PC-3 (cell line): ENCODE results near the gene WNT10A. TPM values are rescaled to one million over a fixed set of nuclear protein-coding genes. Genes with fewer than 3 reads are reported as not detected.

Source experiments
- ATAC-seq: fragments of 200-7000 bp; cut with Tn5 transposase; 2 replicates; pipeline ENCODE4 v1.9.1; 2020; ENCODE audit warnings: mild to moderate bottlenecking, moderate library complexity
- BruUV-seq: library from RNA; stranded (reverse); fragments of 400-500 nt; replicated peaks from 2 replicates; lab custom pipeline; 2021; lab: Mats Ljungman, UMichigan
- CTCF ChIA-PET: fragments of 300-600 bp; sonication (Branson Sonifier 250); formaldehyde crosslinking; loops from one replicate; lab custom pipeline; 2022; ENCODE audit warnings: antibody characterized with exemption; lab: Charles Lee
- POLR2A ChIA-PET: fragments of 300-600 bp; sonication (Branson Sonifier 250); formaldehyde crosslinking; loops from one replicate; lab custom pipeline; 2022; ENCODE audit warnings: antibody characterized with exemption; ENCODE audit not compliant: unreplicated experiment; lab: Charles Lee
- DNase-seq: peaks from one replicate; pipeline ENCODE4 v3.0.0-alpha.2; 2015
- H2AFZ ChIP-seq: fragments of 300-600 bp; sonication (generic); 2 replicates; pipeline ENCODE4 v1.6.0; 2016; ENCODE audit warnings: antibody characterized with exemption, low read length
- H3F3A ChIP-seq: fragments of 300-600 bp; sonication (generic); one replicate; pipeline ENCODE4 v1.6.0; 2017; ENCODE audit warnings: antibody characterized with exemption, low read length, control low read depth, mild to moderate bottlenecking; ENCODE audit not compliant: unreplicated experiment
- H3K27ac ChIP-seq: fragments of 300-600 bp; sonication (generic); 2 replicates; pipeline ENCODE4 v1.5.1; 2016; ENCODE audit warnings: mild to moderate bottlenecking, low read length
- H3K27me3 ChIP-seq: fragments of 300-600 bp; sonication (generic); 2 replicates; pipeline ENCODE4 v1.6.1; 2016; ENCODE audit warnings: low read length, mixed read lengths
- H3K36me3 ChIP-seq: fragments of 300-600 bp; sonication (generic); 2 replicates; pipeline ENCODE4 v1.6.1; 2016; ENCODE audit warnings: low read depth, mixed run types, low read length, mixed read lengths
- H3K4me1 ChIP-seq: fragments of 300-600 bp; sonication (generic); 2 replicates; pipeline ENCODE4 v1.5.1; 2016; ENCODE audit warnings: low read length; ENCODE audit not compliant: insufficient read depth
- H3K4me2 ChIP-seq: fragments of 300-600 bp; sonication (generic); 2 replicates; pipeline ENCODE4 v1.6.0; 2016; ENCODE audit warnings: low read length
- H3K4me3 ChIP-seq: fragments of 300-600 bp; sonication (generic); 2 replicates; pipeline ENCODE4 v1.5.1; 2016; ENCODE audit warnings: mild to moderate bottlenecking, low read length, mixed read lengths
- H3K79me2 ChIP-seq: fragments of 300-600 bp; sonication (generic); 2 replicates; pipeline ENCODE4 v1.6.1; 2017; ENCODE audit warnings: low read length, mixed read lengths
- H3K9ac ChIP-seq: fragments of 300-600 bp; sonication (generic); 2 replicates; pipeline ENCODE4 v1.6.0; 2016; ENCODE audit warnings: mild to moderate bottlenecking, low read length
- H3K9me2 ChIP-seq: fragments of 300-600 bp; sonication (generic); replicated peaks from 2 replicates; pipeline ENCODE4 v1.6.1; 2016; ENCODE audit warnings: mixed run types, low read length, mixed read lengths
- H3K9me3 ChIP-seq: fragments of 300-600 bp; sonication (generic); 2 replicates; pipeline ENCODE4 v1.6.1; 2016; ENCODE audit warnings: low read length, mixed read lengths
- H4K20me1 ChIP-seq: fragments of 300-600 bp; sonication (generic); 2 replicates; pipeline ENCODE4 v1.6.1; 2016; ENCODE audit warnings: low read length, mixed read lengths
- CTCF ChIP-seq: fragments of 300-600 bp; sonication (generic); conservative IDR thresholded peaks from 2 replicates; pipeline ENCODE4 v1.5.1; 2017; ENCODE audit warnings: antibody characterized with exemption, low read depth, mild to moderate bottlenecking, low read length
- EZH2 ChIP-seq: fragments of 300-600 bp; sonication (generic); IDR thresholded peaks from one replicate; pipeline ENCODE4 v1.6.1; 2017; ENCODE audit warnings: antibody characterized with exemption, mild to moderate bottlenecking, low read length; ENCODE audit not compliant: unreplicated experiment
- EZH2phosphoT487 ChIP-seq: fragments of 300-600 bp; sonication (generic); IDR thresholded peaks from 2 replicates; pipeline ENCODE4 v1.6.1; 2018; ENCODE audit warnings: mild to moderate bottlenecking, antibody characterized with exemption, low read length, borderline replicate concordance
- intact Hi-C: fragments of 100-400 bp; cut with micrococcal nuclease; formaldehyde crosslinking; loops from 2 replicates; pipeline ENCODE4 v1.9.0; 2023
- total RNA-seq: library from RNA; depleted of rRNA; stranded (reverse); fragments of >200 nt; gene quantifications from 2 replicates; pipeline ENCODE4 v1.2.3, GENCODE V29; 2014

WNT10A gene
- total RNA-seq, 1 experiment from 2014 or later, result 0.40 TPM

DNA sequence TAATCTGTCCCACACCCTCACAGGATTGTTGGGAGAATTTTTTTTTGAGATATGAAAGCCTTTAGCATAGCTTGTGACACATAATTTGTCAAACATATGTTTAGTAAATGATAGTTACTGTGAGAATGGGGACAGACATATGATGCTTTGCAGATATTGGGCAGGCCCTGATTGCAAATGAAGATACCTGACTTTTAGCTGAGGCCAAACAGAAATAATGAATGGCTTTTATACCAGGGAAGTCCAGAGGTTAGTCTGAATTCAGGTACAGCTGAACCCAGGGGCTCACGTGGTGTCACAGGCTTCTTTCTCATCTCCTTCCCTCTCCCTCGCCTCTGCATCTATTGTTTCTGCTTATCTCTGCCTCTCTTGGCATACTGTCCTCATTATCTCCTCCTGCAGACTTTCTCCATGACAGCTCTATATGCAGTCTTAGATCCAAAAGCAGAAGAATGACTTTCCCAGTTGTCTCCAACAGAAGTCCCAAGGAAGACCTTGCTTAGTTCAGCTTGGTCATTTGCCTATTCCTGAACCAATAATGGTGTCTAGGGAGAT is 4.9 kb upstream of the WNT10A start:
- H3K4me1 ChIP-seq, result no peaks in the 10 kb centered on the region
- no peaks in the 10 kb centered on the region for H3K36me3 ChIP-seq
- no peak overlapping the region for H2AFZ ChIP-seq
- BruUV-seq, result no TSS peak
- H3K4me3 ChIP-seq, result no peak overlapping the region
- H3K27me3 ChIP-seq, result no peaks in the 10 kb centered on the region; the same call in 1 of the 2 replicates
- H3K4me2 ChIP-seq, result no peak overlapping the region
- H3K27ac ChIP-seq, result no peak overlapping the region
- TF ChIP-seq EZH2phosphoT487, result no peak
- no peak for TF ChIP-seq CTCF
- no peak for TF ChIP-seq EZH2
- no peaks in the 10 kb centered on the region for H4K20me1 ChIP-seq
- DNase-seq (no peak), ATAC-seq (no peak)
- no peak overlapping the region for H3K9ac ChIP-seq
- CTCF ChIA-PET, result interaction anchor here (1.1 to 4.4 kb wide), 4 partner anchors 18 to 104 kb away, joined by 5 to 71 read pairs (median 8); no protein-coding TSS in a partner anchor
- no peaks in the 10 kb centered on the region for H3K9me2 ChIP-seq
- intact Hi-C loops, result loop anchor here (1.0 to 5.0 kb wide), 2 partner anchors 23 to 107 kb away; no protein-coding TSS in a partner anchor
- POLR2A ChIA-PET, result no interaction called here
- no peaks in the 10 kb centered on the region for H3K79me2 ChIP-seq
- H3F3A ChIP-seq, result no peaks in the 10 kb centered on the region
- no peaks in the 10 kb centered on the region for H3K9me3 ChIP-seq

- Histone ChIP-seq H3K9me2 (no peaks in the 10 kb centered on the region), H3K9me3 (no peaks in the 10 kb centered on the region), H3K27ac (no peak overlapping the region), H3K9ac (no peak overlapping the region), H3K36me3 (no peaks in the 10 kb centered on the region), H3K79me2 (no peaks in the 10 kb centered on the region), H3K4me2 (no peak overlapping the region), H3K4me1 (no peaks in the 10 kb centered on the region), H3K4me3 (no peak overlapping the region), H4K20me1 (no peaks in the 10 kb centered on the region), H3F3A (no peaks in the 10 kb centered on the region), H3K27me3 (no peaks in the 10 kb centered on the region; the same call in 1 of the 2 replicates), H2AFZ (no peak overlapping the region)
- BruUV-seq, result no TSS peak
- DNase-seq (peak; percentile 86), ATAC-seq (peak; percentile 63)
- ChIA-PET POLR2A (no interaction called here), CTCF (interaction anchor here (0.7 to 4.4 kb wide), 5 partner anchors 17 to 1555 kb away, joined by 3 to 71 read pairs (median 5); no protein-coding TSS in a partner anchor)
- intact Hi-C loops, result loop anchor here (1.0 to 5.0 kb wide), 2 partner anchors 22 to 106 kb away; no protein-coding TSS in a partner anchor
- TF ChIP-seq CTCF (peak; percentile 97), EZH2phosphoT487 (no peak)
Measured at GRCh38 chr2:218876562-218877219, 4.0 kb upstream of the WNT10A start.
